Loucy (cell line): ENCODE data around the gene SIX3.

ENCODE experiments used
- CTCF ChIP-seq: fragments of 200-600 bp; sonication (generic); conservative IDR thresholded peaks from 2 replicates; pipeline ENCODE4 v1.5.1; 2014; ENCODE audit warnings: mild to moderate bottlenecking, antibody characterized with exemption, low read length
- EZH2phosphoT487 ChIP-seq: fragments of 200-600 bp; IDR thresholded peaks from 2 replicates; pipeline ENCODE4 v1.6.1; 2018; ENCODE audit warnings: antibody characterized with exemption, mild to moderate bottlenecking, moderate library complexity, borderline replicate concordance

- TF ChIP-seq CTCF = no peak
- no peak for TF ChIP-seq EZH2phosphoT487
These were observed 6.3 kb upstream of the SIX3 start for GRCh38 chr2:44934983-44935728.
